Measurements from ENCODE around the gene PROSER3. TPM values are rescaled to one million over a fixed set of nuclear protein-coding genes. Genes with fewer than 3 reads are reported as not detected.

PROSER3 gene
- total RNA-seq, 2 experiments from 2014 or later: 17.2 to 66.1 TPM

DNA sequence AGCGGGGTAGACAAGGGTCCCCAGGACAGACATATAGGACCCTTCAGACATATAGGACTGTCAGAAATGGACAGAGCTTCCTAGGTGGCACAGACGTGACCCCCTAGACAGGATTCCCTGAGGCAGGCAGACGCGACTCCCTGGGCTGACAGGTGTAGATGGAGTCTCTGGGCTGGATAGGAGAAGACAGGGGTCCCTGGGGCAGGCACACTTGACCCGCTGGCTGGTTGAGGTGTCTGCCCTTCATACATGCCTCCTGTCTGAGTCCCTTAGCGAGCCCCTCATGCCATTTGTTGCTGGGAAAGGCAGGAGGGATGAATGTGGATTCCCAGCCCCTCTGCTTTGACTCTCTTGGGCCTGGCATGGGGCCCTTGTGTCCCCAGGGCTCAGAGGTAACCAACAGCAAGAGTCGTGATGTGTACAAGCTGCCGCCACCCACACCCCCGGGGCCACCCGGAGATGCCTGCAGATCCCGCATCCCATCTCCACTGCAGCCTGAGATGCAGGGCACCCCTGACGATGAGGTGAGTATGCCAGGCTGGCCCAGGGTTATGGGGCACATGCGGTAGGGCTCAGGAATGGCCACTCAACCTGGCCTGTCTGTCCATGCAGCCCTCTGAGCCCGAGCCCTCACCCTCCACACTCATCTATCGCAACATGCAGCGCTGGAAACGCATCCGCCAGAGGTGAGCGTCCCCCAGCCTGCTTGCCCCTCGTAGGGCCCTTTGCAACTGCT, 4.2 kb upstream of the PROSER3 start:
- H3K4me1 ChIP-seq (ENCODE audit: insufficient read depth, low read length, poor library complexity, severe bottlenecking): peaks cover 13% of the 10 kb centered on the region
- no peaks in the 10 kb centered on the region for H4K20me1 ChIP-seq (ENCODE audit: insufficient read depth, low read length)
- H3K27ac ChIP-seq (ENCODE audit: low read depth, low read length, poor library complexity, severe bottlenecking): no peak overlapping the region
- ChIA-PET CTCF (ENCODE audit: unreplicated experiment) (no interaction called here), POLR2A (interaction anchor here (0.7 kb wide), 1 partner anchor 1717 kb away, joined by 5 read pairs; no protein-coding TSS in a partner anchor)
- TF ChIP-seq EZH2phosphoT487 (IDR thresholded peaks at IDR 0.05; ENCODE audit: borderline replicate concordance, low read depth, low read length): no peak
- TF ChIP-seq, protein P1, sequence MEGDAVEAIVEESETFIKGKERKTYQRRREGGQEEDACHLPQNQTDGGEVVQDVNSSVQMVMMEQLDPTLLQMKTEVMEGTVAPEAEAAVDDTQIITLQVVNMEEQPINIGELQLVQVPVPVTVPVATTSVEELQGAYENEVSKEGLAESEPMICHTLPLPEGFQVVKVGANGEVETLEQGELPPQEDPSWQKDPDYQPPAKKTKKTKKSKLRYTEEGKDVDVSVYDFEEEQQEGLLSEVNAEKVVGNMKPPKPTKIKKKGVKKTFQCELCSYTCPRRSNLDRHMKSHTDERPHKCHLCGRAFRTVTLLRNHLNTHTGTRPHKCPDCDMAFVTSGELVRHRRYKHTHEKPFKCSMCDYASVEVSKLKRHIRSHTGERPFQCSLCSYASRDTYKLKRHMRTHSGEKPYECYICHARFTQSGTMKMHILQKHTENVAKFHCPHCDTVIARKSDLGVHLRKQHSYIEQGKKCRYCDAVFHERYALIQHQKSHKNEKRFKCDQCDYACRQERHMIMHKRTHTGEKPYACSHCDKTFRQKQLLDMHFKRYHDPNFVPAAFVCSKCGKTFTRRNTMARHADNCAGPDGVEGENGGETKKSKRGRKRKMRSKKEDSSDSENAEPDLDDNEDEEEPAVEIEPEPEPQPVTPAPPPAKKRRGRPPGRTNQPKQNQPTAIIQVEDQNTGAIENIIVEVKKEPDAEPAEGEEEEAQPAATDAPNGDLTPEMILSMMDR (conservative IDR thresholded peaks at IDR 0.05; ENCODE audit: low read length): no peak
- H2AFZ ChIP-seq (ENCODE audit: low read length): no peak overlapping the region
- intact Hi-C loops (cut with micrococcal nuclease; ENCODE audit: unreplicated experiment): no loop called here
- DNase-seq (ENCODE audit: low spot score): no peak
- H3K4me2 ChIP-seq (ENCODE audit: low read length): no peak overlapping the region
- peaks cover 4% of the 10 kb centered on the region; the same call in 1 of the 2 replicates for H3K79me2 ChIP-seq (ENCODE audit: insufficient read depth, low read depth, low read length)
- no peaks in the 10 kb centered on the region for H3K9me3 ChIP-seq (ENCODE audit: low read length)
- H3K36me3 ChIP-seq (ENCODE audit: insufficient read depth, low read length): no peaks in the 10 kb centered on the region
- no peak overlapping the region for H3K4me3 ChIP-seq (ENCODE audit: low read depth, low read length, poor library complexity, severe bottlenecking)
- H3K9me2 ChIP-seq (ENCODE audit: insufficient read depth, low read length): no peaks in the 10 kb centered on the region
- BruUV-seq (replicated peaks): no TSS peak

DNA sequence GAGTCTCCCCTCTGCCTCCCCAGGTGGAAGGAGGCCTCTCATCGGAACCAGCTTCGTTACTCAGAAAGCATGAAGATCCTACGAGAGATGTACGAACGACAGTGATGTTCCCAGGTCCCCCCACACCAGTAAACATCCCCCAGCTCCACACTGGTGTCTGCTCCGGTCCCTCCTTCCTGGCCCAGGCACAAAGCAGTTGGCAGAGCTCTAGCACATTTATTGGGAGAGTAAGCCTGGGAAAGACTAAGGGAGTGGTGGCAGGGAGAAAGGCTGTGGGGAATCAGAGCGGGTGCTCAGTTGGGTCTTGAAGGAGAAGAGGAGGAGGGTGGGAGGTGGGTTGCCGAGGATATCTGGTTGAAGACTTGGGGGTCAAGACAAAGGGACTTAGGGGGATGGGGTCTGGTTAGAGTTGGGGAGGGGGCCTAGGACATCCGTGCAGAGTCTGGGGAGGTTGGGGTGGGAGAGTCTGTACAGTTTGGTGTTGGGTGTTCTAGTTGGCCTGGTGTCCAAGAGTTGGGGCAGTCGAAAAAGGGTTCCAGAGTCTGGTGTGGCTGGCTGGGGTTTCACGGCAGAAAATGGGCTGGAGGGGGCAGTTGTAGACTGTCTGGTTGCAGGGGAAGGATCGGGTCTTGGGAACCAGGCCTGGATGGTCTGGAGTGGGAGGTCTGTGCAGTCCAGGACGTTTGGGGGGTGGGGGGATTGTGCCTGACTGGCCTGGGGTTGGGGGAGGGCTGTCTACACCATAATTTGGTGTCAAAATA, 3.4 kb upstream of the PROSER3 start:
- TF ChIP-seq EZH2phosphoT487 (IDR thresholded peaks at IDR 0.05; ENCODE audit: borderline replicate concordance, low read depth, low read length): no peak
- TF ChIP-seq, protein P1 (conservative IDR thresholded peaks at IDR 0.05; ENCODE audit: low read length): no peak
- Histone ChIP-seq H3K79me2 (ENCODE audit: insufficient read depth, low read depth, low read length) (peaks cover 12% of the 10 kb centered on the region; the same call in 1 of the 2 replicates), H3K27ac (ENCODE audit: low read depth, low read length, poor library complexity, severe bottlenecking) (no peak overlapping the region), H3K4me1 (ENCODE audit: insufficient read depth, low read length, poor library complexity, severe bottlenecking) (peaks cover 16% of the 10 kb centered on the region), H3K36me3 (ENCODE audit: insufficient read depth, low read length) (peaks cover 5% of the 10 kb centered on the region; the same call in 1 of the 2 replicates), H3K9me2 (ENCODE audit: insufficient read depth, low read length) (no peaks in the 10 kb centered on the region), H3K4me2 (ENCODE audit: low read length) (no peak overlapping the region), H3K4me3 (ENCODE audit: low read depth, low read length, poor library complexity, severe bottlenecking) (no peak overlapping the region), H4K20me1 (ENCODE audit: insufficient read depth, low read length) (no peaks in the 10 kb centered on the region), H3K9me3 (ENCODE audit: low read length) (no peaks in the 10 kb centered on the region), H2AFZ (ENCODE audit: low read length) (no peak overlapping the region)
- POLR2A ChIA-PET: interaction anchor here (0.7 kb wide), 1 partner anchor 1718 kb away, joined by 5 read pairs; no protein-coding TSS in a partner anchor
- CTCF ChIA-PET (ENCODE audit: unreplicated experiment): no interaction called here
- no peak for DNase-seq (ENCODE audit: low spot score)
- no TSS peak for BruUV-seq (replicated peaks)
- intact Hi-C loops (cut with micrococcal nuclease; ENCODE audit: unreplicated experiment): loop anchor here (5.0 kb wide), 2 partner anchors 37 to 148 kb away; partner anchors contain the start of genes HCST, KMT2B and NFKBID

All from OCI-LY7 (cell line).